K562 (cell line): ENCODE results near the gene NR2F6. TPM values are rescaled to one million over a fixed set of nuclear protein-coding genes. Genes with fewer than 3 reads are reported as not detected.

Experiments used
- ARNT ChIP-seq, 2 experiments: fragments of 450-650 bp; IDR thresholded peaks; 2 replicates each; pipeline ENCODE4 v1.6.1; 2016; ENCODE audit warnings: mild to moderate bottlenecking in 1 of 2
- DPF2 ChIP-seq: fragments of 450-650 bp; IDR thresholded peaks from 2 replicates; pipeline ENCODE4 v1.6.1; 2016
- GATA2 ChIP-seq: sonication (generic); formaldehyde crosslinking; IDR thresholded peaks from 2 replicates; pipeline ENCODE4 v1.4.0; 2020; ENCODE audit warnings: mild to moderate bottlenecking, missing genetic modification reagents
- L3MBTL2 ChIP-seq: fragments of 450-650 bp; IDR thresholded peaks from 2 replicates; pipeline ENCODE4 v1.6.1; 2016; ENCODE audit warnings: mild to moderate bottlenecking, moderate library complexity
- MYBL2 ChIP-seq, 2 experiments: fragments of 450-650 bp in 1 of 2; sonication (generic) in 1 of 2; formaldehyde crosslinking in 1 of 2; IDR thresholded peaks; 2 replicates each; pipeline versions ENCODE4 v1.6.1 to v1.8.1; 2017 to 2022; ENCODE audit warnings: borderline replicate concordance in 1 of 2, inconsistent platforms in 1 of 2, low read depth in 1 of 2, mild to moderate bottlenecking in 1 of 2, missing genetic modification reagents in 1 of 2, moderate library complexity in 1 of 2
- OTX1 ChIP-seq: fragments of 450-650 bp; formaldehyde crosslinking; IDR thresholded peaks from 2 replicates; pipeline ENCODE4 v1.4.0; 2022; ENCODE audit warnings: mild to moderate bottlenecking
- RBM25 ChIP-seq: fragments of 200-400 bp; formaldehyde crosslinking; IDR thresholded peaks from 2 replicates; pipeline ENCODE4 v1.6.1; 2018; ENCODE audit warnings: low read length, low read depth, moderate library complexity; ENCODE audit not compliant: severe bottlenecking
- RUNX1 ChIP-seq: sonication (generic); IDR thresholded peaks from 2 replicates; pipeline ENCODE4 v1.6.1; 2016; ENCODE audit warnings: antibody characterized with exemption, low read depth
- SLC30A9 ChIP-seq: fragments of 250-450 bp; sonication (Bioruptor Pico); IDR thresholded peaks from 2 replicates; pipeline ENCODE4 v1.8.0; 2022; ENCODE audit warnings: mild to moderate bottlenecking, moderate library complexity
- SNRNP70 ChIP-seq: fragments of 200-400 bp; formaldehyde crosslinking; optimal IDR thresholded peaks from 2 replicates; pipeline ENCODE3; 2017; ENCODE audit warnings: low read depth, low read length
- SREBF1 ChIP-seq: fragments of 150-350 bp; IDR thresholded peaks from 2 replicates; pipeline ENCODE4 v1.6.1; 2014; ENCODE audit warnings: antibody characterized with exemption, low read depth, low read length, borderline replicate concordance
- TCF7L2 ChIP-seq: fragments of 150-350 bp; IDR thresholded peaks from 2 replicates; pipeline ENCODE4 v1.6.1; 2016; ENCODE audit warnings: low read depth, mild to moderate bottlenecking, low read length, moderate library complexity
- U2AF1 ChIP-seq: fragments of 200-400 bp; formaldehyde crosslinking; optimal IDR thresholded peaks from 2 replicates; pipeline ENCODE3; 2017; ENCODE audit warnings: mild to moderate bottlenecking, low read depth, low read length, moderate library complexity
- WHSC1 ChIP-seq: IDR thresholded peaks from one replicate; pipeline ENCODE4 v1.6.1; 2012; ENCODE audit warnings: low read length, control low read depth, inconsistent platforms
- ZKSCAN3 ChIP-seq: fragments of 250-450 bp; sonication (Bioruptor Pico); IDR thresholded peaks from 2 replicates; pipeline ENCODE4 v1.4.0; 2020
- ZNF274 ChIP-seq: IDR thresholded peaks from 2 replicates; pipeline ENCODE4 v1.6.1; 2011; ENCODE audit warnings: low read depth, mild to moderate bottlenecking, low read length, moderate library complexity, borderline replicate concordance
- ZNF766 ChIP-seq: fragments of 200-800 bp; sonication (Bioruptor generic); conservative IDR thresholded peaks from 2 replicates; pipeline ENCODE4 v1.6.1; 2016; ENCODE audit warnings: missing genetic modification characterization, missing compliant biosample characterization
- ZZZ3 ChIP-seq: fragments of 450-650 bp; IDR thresholded peaks from 2 replicates; pipeline ENCODE4 v1.6.1; 2016; ENCODE audit warnings: antibody characterized with exemption, mild to moderate bottlenecking, moderate library complexity
- polyA plus RNA-seq, 8 experiments: library from polyadenylated mRNA; depleted of rRNA in 4 of 8; stranded (reverse) in 5 of 8; unstranded in 3 of 8; fragments of >200 nt; fragmentation: Nextera tagmentation in 2 of 8; fragmentation: Illumina TruSeq in 1 of 8; extraction: Ambion mirVana in 2 of 8; extraction: Trizol in 1 of 8; gene quantifications; 2 replicates each; pipeline versions ENCODE4 v1.2.1 to v1.2.3, GENCODE V29; 2011 to 2014; ENCODE audit warnings: inconsistent platforms in 1 of 8, missing spikeins in 1 of 8
- total RNA-seq, 7 experiments: library from RNA; depleted of rRNA in 6 of 7; stranded (reverse); fragments of >200 nt in 6 of 7; fragmentation: Illumina TruSeq in 2 of 7; extraction: Trizol in 2 of 7; gene quantifications; 2 replicates each; pipeline versions ENCODE4 v1.2.1 to v1.2.3, GENCODE V29; 2011 to 2021; ENCODE audit warnings: low replicate concordance in 1 of 7
- TF ChIP-seq, protein P1 (sequence below): fragments of 150-350 bp; IDR thresholded peaks from 2 replicates; pipeline ENCODE4 v1.6.1; 2014; ENCODE audit warnings: low read depth, mild to moderate bottlenecking, low read length, borderline replicate concordance
- TF ChIP-seq, protein P2 (sequence below): fragments of 200-800 bp; sonication (Bioruptor generic); IDR thresholded peaks from 2 replicates; pipeline ENCODE4 v1.6.1; 2017; ENCODE audit warnings: missing genetic modification characterization, missing compliant biosample characterization
- TF ChIP-seq, protein P3 (sequence below): fragments of 450-650 bp; IDR thresholded peaks from 2 replicates; pipeline ENCODE4 v1.6.1; 2016; ENCODE audit warnings: missing biosample characterization, missing genetic modification characterization
- TF ChIP-seq, protein P4 (sequence below): fragments of 450-650 bp; formaldehyde crosslinking; conservative IDR thresholded peaks from 2 replicates; pipeline ENCODE4 v1.4.0; 2022; ENCODE audit warnings: mild to moderate bottlenecking, missing genetic modification characterization

The NR2F6 gene
- total and polyA plus RNA-seq, 9 of the 15 experiments (the other 6 are each of a cell fraction or from before 2014, with no cell fraction given) = 0.76 to 97.5 (median 18.8) TPM

DNA sequence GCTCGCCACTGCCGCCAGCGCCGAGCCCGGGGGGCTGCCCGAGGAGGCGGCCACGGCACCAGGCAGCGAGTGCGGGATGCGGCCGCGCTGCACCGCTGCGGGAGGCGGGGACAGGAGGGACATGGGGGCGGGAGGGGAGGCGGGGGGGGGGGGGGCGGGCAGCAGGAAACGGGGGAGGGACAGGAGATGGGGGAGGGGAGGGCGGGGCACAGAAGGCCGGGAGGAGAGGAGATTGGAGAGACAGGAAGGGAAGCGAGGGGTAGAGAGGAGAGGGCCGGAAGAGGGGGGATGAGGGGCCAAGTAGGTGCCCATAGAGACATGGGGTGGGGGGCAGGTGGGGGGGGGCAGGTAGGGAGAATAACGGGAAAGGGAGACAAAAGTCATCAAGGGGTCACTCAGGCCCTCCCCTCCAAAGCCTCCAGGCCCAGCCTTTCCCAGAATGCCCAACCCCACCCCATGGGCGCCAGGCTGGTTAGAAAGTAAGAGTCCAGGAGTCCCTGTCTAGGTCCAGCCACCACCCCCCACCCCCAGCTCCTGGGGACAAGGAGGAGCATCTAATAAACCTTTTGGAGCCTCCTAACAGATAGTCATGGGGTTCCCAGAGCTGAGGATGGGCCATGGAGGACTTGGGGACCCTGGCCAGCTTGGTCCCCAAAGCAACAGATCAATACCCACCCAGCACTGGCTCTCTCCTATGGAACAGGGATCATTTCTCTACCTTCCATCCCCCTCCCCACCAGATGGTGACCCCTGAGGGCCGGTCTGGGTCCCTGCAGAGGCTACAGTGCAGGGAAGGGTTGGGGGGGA lies 9.5 kb downstream of the NR2F6 start (continued):
- TF ChIP-seq, protein P1, sequence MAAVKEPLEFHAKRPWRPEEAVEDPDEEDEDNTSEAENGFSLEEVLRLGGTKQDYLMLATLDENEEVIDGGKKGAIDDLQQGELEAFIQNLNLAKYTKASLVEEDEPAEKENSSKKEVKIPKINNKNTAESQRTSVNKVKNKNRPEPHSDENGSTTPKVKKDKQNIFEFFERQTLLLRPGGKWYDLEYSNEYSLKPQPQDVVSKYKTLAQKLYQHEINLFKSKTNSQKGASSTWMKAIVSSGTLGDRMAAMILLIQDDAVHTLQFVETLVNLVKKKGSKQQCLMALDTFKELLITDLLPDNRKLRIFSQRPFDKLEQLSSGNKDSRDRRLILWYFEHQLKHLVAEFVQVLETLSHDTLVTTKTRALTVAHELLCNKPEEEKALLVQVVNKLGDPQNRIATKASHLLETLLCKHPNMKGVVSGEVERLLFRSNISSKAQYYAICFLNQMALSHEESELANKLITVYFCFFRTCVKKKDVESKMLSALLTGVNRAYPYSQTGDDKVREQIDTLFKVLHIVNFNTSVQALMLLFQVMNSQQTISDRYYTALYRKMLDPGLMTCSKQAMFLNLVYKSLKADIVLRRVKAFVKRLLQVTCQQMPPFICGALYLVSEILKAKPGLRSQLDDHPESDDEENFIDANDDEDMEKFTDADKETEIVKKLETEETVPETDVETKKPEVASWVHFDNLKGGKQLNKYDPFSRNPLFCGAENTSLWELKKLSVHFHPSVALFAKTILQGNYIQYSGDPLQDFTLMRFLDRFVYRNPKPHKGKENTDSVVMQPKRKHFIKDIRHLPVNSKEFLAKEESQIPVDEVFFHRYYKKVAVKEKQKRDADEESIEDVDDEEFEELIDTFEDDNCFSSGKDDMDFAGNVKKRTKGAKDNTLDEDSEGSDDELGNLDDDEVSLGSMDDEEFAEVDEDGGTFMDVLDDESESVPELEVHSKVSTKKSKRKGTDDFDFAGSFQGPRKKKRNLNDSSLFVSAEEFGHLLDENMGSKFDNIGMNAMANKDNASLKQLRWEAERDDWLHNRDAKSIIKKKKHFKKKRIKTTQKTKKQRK = no peak
- TF ChIP-seq ZZZ3 = no peak
- TF ChIP-seq ZNF766 (CRISPR knock-in tag) = 0 out of 2 replicates have a peak, but pooled peaks have one; percentile 1
- no peak for TF ChIP-seq U2AF1
- TF ChIP-seq, protein P2, sequence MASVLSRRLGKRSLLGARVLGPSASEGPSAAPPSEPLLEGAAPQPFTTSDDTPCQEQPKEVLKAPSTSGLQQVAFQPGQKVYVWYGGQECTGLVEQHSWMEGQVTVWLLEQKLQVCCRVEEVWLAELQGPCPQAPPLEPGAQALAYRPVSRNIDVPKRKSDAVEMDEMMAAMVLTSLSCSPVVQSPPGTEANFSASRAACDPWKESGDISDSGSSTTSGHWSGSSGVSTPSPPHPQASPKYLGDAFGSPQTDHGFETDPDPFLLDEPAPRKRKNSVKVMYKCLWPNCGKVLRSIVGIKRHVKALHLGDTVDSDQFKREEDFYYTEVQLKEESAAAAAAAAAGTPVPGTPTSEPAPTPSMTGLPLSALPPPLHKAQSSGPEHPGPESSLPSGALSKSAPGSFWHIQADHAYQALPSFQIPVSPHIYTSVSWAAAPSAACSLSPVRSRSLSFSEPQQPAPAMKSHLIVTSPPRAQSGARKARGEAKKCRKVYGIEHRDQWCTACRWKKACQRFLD (CRISPR knock-in tag) = peak; percentile 64; the same call in 1 of the 2 replicates
- TF ChIP-seq TCF7L2 = no peak
- no peak for TF ChIP-seq WHSC1
- no peak for TF ChIP-seq SNRNP70
- TF ChIP-seq OTX1 (CRISPR knock-in tag) = no peak
- TF ChIP-seq RUNX1 = no peak
- TF ChIP-seq, protein P3, sequence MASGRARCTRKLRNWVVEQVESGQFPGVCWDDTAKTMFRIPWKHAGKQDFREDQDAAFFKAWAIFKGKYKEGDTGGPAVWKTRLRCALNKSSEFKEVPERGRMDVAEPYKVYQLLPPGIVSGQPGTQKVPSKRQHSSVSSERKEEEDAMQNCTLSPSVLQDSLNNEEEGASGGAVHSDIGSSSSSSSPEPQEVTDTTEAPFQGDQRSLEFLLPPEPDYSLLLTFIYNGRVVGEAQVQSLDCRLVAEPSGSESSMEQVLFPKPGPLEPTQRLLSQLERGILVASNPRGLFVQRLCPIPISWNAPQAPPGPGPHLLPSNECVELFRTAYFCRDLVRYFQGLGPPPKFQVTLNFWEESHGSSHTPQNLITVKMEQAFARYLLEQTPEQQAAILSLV (tag) = no peak
- TF ChIP-seq GATA2 (CRISPR knock-in tag) = no peak
- no peak for TF ChIP-seq MYBL2 (IDR thresholded peaks at IDR 0.05; ENCODE audit: low read depth)
- no peak for TF ChIP-seq MYBL2 (CRISPR knock-in tag; IDR thresholded peaks at IDR 0.05; ENCODE audit: borderline replicate concordance)
- peak; percentile 76 for TF ChIP-seq RBM25
- TF ChIP-seq L3MBTL2 = no peak
- TF ChIP-seq SLC30A9 (CRISPR knock-in tag) = no peak
- no peak for TF ChIP-seq ARNT (IDR thresholded peaks at IDR 0.05)
- no peak for TF ChIP-seq SREBF1
- TF ChIP-seq ZNF274 = no peak
- no peak for TF ChIP-seq ZKSCAN3 (CRISPR knock-in tag)
- no peak for TF ChIP-seq DPF2
- TF ChIP-seq, protein P4, sequence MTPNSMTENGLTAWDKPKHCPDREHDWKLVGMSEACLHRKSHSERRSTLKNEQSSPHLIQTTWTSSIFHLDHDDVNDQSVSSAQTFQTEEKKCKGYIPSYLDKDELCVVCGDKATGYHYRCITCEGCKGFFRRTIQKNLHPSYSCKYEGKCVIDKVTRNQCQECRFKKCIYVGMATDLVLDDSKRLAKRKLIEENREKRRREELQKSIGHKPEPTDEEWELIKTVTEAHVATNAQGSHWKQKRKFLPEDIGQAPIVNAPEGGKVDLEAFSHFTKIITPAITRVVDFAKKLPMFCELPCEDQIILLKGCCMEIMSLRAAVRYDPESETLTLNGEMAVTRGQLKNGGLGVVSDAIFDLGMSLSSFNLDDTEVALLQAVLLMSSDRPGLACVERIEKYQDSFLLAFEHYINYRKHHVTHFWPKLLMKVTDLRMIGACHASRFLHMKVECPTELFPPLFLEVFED = no peak
